RCC 7860 (cell line): Measurements from ENCODE around the gene DNAJC30.

Source experiments
- DNase-seq: peaks from one replicate; pipeline ENCODE4 v3.0.0-alpha.2; 2015; ENCODE audit warnings: low spot score
- FAIRE-seq: peaks from 2 replicates; lab custom pipeline; 2012; peaks lifted over from hg19 to GRCh38; lab: Jason Lieb, UNC

DNAJC30 gene

DNA sequence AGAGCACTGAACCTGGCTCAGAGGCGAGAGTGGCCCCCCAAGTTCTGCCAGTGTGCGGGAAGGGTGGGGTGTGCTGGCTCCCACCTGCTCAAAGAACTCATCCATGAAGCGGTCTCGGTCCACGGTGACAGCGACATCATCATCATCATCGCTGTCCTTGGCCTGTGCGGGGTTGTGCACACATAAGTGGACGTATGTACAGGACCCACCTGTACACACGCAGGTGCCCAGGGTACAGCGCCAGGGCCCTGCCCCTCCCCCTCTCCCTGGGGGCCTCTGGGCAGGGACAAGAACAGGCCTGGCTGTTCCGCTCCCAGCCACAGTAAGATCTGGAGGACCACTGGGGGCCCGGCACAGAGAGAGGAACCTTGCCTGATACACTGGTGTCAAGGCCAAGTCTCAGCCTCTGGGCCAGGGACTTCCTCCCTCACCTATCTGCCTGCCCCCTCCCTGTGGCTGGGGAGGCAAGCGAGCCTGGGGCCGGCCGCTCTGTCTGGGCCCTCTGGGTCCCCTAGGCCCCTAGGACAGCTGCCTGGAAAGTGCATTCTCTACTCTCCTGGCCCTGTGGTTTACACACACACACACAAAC lies 25.8 kb upstream of the DNAJC30 start:
- DNase-seq (no peak), FAIRE-seq (no peak)

DNA sequence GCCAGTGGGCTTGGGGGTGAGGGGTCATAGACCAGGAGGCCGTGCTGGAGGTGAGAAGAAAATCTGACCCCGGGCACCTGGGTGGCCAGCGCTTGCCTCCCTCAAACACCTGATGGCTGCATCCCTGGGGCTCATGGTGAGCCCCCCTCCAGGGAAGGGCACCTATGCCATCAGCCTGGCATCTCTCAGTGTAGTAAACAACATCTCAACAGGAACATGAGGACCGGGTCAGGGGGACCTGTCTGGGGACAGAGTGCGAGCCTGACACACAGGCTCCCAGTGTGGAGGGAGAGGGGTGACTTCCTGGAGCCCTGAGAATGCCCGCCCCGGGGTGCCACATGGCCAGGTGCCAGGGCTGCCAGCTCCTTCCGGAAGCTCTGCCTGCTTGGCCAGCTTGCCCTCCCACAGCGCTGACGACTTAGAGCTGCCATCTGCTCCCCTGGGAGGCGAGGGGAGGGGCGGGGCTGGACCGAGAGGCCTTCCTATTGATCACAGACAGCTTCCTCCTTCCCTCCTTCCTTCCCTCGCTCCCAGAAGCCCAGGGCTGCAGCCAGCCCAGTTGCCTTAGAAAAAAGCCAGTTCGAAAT lies 23.9 kb upstream of the DNAJC30 start:
- peak; percentile 85 for DNase-seq
- peak; percentile 74 for FAIRE-seq

DNA sequence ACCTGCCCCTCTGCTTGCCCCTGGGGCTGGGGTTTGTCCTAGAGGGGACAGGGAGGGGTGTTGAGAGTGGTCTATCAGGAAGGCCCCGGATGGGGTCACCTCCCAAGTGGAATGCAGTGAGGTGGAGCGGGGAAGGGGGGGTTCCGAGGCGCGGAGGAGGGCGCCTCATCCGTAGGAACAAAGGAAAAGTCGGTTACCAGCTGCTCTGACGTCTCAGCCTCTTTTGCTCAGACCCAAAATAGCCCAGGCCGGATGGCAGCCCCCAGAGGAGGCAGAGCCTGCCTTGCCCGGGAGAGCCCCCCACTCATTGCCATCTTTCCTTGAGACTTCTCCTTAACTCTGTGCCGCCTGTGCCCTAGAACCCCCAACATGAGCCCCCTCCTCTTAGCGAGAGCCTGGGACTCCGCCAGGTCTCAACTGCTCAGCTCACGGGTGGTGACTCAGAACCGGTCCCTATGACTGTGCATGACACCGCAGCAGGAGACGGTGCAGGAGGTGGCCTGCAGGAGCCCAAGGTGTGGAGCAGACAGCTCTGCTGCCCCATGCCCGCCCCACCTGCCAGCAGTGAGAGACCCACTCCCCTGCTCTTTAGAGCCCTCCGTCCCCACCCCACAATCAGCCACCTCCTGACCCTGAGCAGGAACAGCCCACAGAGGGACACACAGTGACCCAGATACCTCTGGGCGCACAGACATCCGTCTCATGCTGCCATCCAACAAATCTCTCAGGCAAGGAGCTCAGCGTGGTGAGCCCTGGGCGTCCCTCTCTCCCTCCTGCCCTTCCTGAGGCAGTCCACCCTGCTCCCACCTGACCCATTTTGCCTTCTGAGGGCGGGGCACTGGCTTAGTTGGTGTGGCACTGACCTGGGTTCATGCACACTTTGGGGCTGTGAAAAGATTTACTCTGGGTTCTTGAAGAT lies 23.1 kb upstream of the DNAJC30 start:
- FAIRE-seq (peak; percentile 17), DNase-seq (peak; percentile 75)

DNA sequence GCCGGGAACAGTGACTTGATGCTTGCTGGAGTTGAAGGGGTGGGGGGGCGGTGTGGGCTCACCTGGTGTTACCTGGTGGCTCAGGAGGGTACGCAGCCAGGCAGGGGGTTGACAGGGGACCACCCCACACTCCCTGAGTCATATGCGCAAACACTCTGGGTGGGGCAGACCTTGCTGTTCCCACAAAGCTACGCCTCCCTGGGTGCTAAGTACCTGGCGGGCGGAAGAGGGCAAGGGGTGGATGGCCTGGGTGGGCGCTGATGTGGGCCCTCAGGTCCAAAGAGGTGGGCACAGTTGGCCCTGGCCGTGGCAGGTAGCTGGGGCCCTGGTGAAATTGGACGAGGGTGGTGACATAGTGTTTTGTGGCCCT lies 22.3 kb upstream of the DNAJC30 start:
- DNase-seq: no peak
- no peak for FAIRE-seq

DNA sequence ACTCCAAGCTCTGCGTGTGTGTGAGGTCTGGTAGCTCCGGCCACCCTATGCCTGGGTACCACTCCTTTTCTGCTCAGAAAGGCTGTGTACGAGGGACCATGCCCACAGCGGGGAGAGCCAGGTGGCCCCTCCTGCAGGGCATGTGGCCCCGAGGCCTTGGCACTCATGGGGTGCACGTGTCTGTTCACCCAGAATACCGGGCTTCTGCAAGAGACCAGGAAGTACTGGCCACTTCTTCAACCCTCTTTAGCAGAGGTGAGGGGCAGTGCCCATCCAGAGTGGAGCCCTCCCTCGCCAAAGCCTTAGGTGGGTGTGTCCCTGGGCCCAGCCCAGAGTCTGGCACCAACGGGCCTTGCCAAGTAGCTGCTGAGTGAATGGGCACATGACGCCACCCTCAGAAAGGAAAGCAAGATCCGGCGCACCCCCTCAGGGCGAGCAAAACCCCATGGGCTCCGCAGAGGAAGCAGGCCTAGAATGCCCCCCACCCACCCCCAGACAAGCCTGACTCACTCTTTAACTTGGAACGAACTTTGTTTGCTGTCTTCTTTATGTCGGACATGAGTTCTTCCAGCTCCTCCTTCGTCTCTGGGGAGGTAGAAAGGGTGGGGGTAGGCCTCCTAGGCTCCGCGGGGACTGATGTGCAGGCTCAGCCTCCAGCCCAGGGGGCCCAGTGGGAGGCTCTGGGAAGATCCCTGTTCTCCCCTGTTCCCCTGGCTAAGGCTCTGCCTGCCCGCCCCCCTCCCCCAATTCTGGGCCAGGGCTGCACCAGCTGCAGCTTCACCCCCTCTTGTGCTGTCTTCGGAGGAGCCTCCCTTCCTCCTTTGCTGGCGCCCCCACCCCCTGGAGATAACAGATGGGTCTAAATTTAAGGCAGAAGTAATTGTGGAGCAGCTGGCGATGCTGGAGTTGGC lies 21.6 kb upstream of the DNAJC30 start:
- no peak for FAIRE-seq

DNA sequence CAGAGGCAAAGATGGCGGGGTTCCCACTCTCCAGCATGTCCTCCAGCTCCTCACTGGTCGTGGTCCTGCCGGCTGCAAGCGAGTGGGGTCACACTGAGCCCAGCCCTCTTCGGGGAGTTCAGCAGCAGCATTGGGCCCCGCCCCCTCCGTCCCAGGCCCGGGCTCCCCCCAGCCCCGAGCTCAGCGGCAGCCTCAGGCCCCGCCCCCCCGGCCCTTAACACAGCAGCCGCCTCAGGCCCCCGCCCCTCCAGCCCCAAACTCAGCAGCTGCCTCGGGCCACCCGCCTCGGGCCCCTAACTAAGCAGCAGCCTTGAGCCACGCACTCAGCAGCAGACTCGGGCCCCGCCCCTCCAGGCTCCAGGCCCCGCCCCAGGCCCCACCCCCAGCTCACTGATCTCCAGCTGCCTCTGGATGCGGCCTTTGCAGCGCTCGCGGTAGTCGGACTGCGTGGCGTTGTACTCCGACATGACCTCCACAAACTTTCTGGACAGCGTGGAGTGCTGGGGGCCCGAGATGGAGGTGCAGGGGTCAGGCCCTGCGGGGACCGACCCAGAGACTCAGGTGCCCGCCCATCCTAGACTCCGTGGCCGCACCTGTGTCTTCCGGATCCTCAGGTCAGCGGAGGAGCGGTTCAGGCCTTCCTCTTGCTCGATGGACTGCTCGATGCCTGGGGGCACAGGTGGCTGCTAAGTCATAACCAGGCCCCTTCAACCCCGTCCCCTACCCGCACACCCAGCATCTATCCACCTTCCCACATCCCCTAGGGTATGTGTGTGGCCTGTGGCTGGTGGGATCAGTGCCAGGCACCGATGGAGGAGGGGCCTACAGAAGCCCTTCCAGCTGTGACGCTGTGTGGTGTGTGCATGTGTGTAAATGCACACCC lies 20.7 kb upstream of the DNAJC30 start:
- DNase-seq: no peak
- no peak for FAIRE-seq

More for the DNA sequence above, 21.6 kb upstream of the DNAJC30 start:
- no peak for DNase-seq

DNA sequence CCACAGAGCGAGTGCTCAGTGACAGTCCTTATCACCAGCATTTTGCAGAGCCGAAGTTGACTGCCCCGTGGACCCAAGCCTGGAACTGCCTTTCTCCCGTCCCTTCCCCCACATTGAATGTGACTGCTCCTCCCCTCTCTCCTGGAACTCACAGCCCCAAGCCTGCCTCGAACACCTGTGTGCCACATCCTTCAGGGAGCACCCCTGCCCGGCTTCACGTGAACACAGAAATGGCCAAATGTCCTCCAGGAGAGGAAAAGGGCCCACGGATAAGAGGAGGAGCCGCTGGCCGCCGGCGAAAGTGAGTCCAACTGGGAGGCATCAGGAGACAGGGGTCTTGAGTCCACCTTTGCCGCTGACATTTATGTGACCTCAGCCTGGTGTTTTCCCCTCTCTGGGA lies 20.0 kb upstream of the DNAJC30 start:
- DNase-seq: no peak
- FAIRE-seq: no peak

DNA sequence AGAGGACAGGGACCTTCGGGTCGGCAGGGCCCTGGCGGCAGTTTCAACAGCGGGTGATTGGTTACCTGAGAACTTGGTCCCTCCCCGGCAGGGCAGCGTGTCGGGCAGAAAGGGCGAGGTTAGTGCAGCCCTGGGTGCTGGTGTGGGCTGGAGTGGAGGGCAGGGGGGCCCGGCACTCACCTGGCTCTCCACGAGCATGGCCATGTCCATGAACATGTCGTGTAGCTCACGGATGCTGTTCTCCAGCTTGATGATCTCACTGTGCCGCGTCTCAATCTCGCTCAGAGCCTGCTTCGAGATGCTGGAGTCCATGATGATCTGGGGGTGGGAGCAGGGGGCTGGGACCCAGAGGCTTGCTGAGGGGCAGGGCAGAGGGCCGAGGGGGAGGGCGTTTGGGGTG lies 19.4 kb upstream of the DNAJC30 start:
- FAIRE-seq (no peak), DNase-seq (no peak)

DNA sequence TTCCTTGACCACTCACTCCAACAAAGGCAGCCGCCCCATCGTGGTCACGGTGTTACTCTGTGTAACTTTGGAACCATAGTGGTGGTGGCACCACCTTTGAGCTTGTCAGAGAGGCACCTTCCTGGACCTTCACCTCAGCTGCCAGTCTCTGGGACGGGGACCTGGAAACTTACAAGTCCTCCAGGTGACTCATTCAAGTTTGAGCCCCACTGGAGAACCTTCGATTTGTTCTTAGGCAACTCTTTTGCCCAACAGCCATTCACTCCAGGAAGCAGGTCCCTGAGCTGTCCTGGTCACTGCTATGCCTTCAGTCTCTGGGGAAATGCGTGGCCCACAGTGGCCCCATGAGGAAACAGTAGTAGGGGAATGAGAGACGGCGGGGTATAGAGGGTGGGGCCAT lies 19.0 kb upstream of the DNAJC30 start:
- no peak for FAIRE-seq
- DNase-seq: no peak

DNA sequence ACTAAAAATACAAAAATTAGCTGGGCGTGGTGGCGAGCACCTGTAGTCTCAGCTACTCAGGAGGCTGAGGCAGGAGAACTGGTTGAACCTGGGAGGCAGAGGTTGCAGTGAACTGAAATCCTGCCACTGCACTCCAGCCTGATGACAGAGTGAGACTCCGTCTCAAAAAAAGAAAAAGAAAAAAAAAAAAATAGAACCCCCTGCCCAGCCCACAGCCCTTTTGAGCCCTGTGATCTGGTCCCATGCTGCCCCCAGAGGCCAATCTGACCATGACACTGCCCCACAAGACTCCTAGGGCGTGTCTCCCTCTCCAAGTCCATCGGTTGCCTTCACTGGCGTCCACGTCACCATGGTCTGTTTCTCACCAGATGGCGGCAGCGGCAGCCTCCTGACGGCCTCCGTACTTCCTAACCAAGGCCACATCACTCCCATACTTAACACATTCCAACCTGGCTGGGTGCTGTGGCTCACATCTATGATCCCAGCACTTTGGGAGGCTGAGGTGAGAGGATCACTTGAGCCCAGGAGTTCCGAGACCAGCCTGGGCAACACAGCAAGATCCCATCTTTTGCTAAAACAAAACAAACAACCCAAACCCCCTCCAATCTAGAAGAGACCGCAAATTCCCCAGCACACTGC lies 18.2 kb upstream of the DNAJC30 start:
- DNase-seq: no peak
- no peak for FAIRE-seq

DNA sequence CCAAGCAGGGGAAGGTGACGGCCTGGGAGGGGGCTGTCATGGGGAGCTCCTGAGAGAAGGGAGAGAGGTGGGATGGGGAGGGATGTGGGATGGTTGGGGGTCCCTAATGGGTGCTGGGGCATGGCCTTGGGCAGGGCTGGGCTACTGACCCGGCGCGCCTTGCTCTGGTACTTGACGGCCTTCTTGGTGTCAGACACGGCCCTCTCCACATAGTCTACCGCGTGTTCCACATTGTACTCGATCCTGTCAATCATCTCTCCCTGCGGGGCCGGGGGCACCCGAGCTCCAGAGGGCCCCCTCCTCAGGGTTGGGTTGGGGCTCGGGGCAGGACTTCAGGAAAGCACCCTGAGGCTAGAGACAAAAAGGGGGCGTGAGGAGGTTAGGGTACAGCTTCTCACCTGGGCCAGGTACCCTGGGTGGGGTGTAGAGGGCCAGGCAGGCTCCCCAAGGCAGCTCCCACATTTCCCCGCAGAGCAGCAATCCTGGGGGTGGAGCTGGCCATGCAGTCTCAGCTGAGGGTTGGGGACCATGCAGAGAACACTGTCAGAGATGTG lies 17.4 kb upstream of the DNAJC30 start:
- no peak for DNase-seq
- no peak for FAIRE-seq

DNA sequence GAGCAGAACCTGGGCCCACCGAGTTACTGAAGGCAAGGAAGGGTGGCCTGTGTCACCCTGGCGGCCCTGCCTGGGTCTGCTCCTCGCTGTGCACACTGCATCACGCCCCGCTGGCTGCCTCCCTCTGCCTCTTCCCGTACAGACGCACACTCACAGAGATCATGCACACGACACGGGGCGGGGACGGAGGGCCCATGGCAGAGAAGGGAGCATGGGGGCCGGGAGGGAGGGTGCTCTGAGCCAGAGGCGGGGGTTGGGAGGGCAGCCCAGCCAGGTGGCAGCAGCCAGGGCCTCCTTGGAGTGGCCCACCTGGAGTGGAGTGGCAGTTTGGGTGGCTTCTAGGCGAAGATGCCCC lies 16.8 kb upstream of the DNAJC30 start:
- FAIRE-seq (no peak), DNase-seq (no peak)

DNA sequence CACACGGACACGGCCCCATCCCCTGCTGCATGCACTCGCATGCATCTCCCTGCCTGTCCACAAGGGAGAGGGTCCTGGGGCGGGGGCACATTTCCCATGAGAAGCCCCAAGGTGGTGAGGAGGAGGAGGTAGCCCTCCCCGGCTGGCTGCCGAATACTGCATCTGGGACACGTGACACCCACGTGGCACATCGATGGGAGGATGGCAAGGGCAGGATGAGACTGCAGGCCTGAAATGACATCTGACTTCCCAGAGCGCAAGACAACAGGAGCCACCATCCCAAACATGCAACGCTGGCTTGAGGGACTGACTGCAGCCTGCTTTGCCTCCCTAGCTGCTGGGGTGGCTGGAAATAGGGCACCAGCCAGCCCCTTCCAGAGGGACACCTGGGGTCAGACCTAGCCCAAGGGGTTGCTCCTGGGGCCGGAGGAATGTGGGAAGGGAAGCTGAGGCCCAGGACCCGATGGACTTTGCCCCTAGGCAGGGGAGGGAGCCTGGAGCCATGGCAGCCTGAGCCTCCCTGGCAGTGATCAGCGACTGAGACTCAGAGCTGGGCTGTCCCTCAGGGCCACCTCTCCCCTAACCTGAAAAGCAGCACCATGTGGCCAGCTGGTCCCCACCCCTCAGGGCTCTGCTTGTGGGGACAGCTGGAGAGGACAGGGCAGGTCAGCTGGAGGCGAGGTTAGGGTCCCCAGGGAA lies 16.3 kb upstream of the DNAJC30 start:
- no peak for DNase-seq
- no peak for FAIRE-seq

DNA sequence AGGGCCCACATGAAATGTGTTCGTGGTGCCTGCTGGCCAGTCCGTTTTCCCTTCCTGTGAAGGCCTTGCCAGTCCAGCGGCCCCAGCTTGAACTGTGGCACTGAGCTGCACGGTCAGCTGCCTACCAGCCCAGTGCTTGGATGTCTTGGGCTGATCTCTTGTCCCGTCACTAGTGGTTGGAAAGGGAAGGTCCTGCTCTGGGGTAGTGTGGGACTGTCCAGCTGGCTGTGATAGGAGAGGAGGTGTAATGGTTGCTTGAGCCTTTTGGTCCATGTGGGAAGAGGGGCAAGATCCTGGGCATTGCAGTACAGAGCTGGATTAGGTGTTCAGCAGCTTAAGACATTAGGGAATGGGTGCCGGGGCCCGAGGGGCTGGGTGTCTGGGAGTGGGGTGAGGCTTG lies 15.2 kb upstream of the DNAJC30 start:
- DNase-seq: no peak
- FAIRE-seq: no peak

DNA sequence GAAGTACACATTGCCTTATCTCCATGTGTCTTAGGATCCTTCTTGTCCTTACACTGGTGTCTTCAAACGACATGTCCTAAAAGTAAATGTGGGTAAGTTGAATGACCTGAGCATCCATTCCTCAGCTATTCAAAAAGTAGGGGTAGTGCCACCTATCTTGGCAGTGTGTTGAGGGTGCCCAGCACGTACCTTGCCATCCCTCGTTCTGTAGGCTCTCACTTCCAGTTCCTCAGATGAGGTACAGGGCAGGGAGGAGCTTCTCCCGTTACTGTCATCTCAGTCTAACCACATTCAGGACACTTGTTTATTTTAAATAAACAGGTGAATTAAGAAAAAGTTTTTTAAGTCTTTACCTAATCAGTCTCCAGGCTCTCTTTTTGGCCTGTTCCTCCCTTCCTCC lies 13.1 kb upstream of the DNAJC30 start:
- FAIRE-seq (no peak), DNase-seq (no peak)

DNA sequence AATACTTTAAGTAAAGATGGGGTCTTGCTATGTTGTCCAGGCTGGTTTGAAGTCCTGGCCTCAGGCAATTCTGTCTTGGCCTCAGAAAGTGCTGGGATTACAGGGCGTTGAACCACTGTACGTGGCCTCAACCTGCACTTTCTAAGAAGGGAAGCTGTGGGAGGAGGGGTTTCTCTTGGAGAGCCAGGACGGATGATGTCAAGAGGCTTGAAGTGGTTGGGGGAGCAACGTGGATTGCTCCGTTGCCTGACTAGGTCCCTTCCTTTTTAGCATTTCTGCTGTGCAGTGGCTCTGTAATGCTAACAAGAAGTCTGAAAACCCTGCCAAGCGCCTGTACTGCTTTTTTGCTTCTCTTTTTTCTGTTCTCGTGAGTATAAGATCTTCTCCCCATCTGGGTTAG lies 7.4 kb upstream of the DNAJC30 start:
- DNase-seq: no peak
- FAIRE-seq: no peak

DNA sequence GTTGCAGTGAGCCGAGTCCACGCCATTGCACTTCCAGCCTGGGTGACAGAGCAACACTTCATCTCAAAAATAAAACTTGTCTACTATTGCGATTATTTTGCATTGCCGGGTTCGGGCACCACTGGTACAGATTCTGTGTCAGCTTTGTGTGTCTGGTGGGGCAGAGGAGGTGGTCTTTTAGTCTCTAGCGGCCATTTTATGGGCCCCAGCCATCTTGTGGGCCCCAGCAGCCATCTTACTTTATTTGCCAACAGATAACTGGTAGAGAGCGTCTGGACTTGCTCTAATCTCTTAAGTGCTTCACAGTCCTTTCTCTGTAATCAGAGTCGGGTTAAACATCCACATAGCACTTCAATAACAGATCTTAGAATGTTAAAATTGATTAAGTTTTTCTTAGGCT lies 5.0 kb upstream of the DNAJC30 start:
- no peak for DNase-seq
- FAIRE-seq: no peak

DNA sequence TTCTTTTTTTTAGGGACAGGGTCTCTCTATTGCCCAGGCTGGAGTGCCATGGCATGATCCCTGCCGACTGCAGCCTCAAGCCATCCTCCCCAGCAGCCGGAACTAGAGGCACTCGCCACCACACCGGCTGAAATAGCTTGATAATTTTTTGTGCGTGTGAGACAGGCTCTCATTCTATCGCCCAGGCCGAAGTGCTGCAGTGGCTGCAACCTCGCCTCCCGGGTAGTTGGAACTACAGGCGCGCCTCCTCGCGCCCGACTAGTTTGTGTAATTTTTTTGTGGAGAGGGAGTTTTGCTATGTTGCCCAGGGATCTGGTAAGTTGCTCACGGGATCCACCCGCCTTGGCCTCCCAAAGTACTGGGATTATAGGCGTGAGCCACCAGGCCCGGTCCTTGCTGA lies 2.1 kb upstream of the DNAJC30 start:
- DNase-seq (no peak), FAIRE-seq (no peak)
